ENCODE data around the gene RCL1.
A peak's percentile ranks its signal among the peaks of the same experiment; 100 is the strongest.
"Not testable (repeated sequence)": the region's sequence is repeated elsewhere in the genome, so short reads cannot be mapped to it uniquely, and the experiment has no call there.

Gene RCL1, protein sequence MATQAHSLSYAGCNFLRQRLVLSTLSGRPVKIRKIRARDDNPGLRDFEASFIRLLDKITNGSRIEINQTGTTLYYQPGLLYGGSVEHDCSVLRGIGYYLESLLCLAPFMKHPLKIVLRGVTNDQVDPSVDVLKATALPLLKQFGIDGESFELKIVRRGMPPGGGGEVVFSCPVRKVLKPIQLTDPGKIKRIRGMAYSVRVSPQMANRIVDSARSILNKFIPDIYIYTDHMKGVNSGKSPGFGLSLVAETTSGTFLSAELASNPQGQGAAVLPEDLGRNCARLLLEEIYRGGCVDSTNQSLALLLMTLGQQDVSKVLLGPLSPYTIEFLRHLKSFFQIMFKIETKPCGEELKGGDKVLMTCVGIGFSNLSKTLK

GRCh38 chr9:4792572-4793458 lies at the start of gene RCL1:
Gene RCL1, plus strand, starts transcription at chr9:4792944. Its CDS starts 148 bp downstream, at chr9:4793092.
- DNase-seq: peak; percentile 95

GRCh38 chr9:4743131-4743875 lies 49.4 kb upstream of the RCL1 start:
- no peak for DNase-seq

GRCh38 chr9:4746278-4747030 lies 46.3 kb upstream of the RCL1 start:
- DNase-seq: no peak

DNA sequence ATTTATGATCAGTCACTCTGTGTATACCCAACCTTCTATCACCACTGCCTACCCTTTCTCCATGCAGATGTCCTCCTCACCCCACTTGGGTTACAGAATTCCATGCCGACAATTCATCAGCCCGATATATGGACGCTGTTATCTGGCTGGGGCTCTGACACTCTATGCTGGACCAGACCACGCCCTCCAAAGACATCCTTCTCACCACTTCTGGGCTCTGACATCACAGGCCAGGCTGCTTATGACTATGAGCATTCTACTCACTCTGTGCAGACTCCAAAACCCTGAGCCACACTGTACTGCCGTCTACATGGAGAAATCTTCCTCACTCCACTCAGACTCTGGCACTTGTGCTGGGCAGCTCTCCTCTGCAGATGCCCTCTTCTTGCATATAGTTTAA lies 44.1 kb upstream of the RCL1 start:
- no peak for DNase-seq

GRCh38 chr9:4750023-4750673 lies 42.6 kb upstream of the RCL1 start:
- DNase-seq: no peak

DNA sequence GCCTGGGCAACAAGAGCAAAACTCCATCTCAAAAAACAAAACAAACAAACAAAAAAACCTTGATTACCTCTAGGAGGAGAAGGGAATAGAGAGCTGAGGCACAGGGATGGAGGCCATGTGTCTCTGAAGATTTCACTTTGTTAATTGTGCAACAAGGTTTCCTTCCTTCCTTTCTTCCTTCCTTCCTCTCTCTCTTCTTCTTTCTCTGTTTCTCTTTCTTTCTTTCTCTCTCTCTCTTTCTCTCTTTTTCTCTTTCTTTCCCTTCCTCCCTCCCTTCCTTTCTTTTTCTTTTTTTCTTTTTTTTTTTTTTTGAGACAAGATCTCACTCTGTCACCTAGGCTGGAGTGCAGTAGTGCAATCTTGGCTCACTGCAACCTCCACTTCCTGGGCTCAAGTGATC lies 38.2 kb upstream of the RCL1 start:
- DNase-seq: not testable (repeated sequence)

GRCh38 chr9:4755026-4755609 lies 37.6 kb upstream of the RCL1 start:
- no peak for DNase-seq

DNA sequence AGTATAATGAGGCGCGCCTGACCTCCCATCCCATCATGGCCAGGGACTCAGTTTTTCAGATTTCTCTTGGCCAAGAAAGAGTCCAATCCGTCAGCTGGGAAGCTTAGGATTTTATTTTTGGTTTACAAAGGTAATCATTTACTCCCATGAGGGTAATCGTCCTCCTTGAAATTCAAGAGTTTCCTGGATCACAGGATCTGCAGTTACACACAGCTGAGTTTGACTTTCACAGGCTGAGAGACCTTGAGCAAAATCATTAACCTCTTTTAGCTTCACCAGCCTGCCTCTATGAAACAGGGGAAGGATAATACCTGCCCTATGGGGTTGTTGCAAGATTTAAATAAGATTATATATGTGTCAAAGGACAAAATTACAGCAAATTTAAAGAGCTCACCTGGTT lies 36.3 kb upstream of the RCL1 start:
- no peak for DNase-seq

DNA sequence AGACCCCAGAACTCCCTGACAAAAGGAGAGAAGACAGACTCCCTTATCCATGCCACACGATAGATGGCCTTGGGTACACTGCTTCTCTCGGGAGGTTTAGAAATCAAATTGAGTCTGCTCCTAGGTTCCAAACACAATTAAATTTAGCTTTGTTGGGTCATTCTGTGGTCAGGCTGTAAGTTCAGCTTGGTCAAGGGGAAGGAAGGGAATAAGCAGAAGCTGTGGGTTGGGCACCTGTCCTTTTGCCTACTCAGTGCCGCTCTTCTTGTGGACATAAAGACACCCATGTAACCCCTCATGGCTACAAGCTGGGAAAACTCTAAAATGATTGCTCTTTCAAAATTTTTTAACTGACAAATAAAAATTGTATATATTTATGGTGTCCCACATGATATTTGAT lies 32.6 kb upstream of the RCL1 start:
- DNase-seq: no peak

DNA sequence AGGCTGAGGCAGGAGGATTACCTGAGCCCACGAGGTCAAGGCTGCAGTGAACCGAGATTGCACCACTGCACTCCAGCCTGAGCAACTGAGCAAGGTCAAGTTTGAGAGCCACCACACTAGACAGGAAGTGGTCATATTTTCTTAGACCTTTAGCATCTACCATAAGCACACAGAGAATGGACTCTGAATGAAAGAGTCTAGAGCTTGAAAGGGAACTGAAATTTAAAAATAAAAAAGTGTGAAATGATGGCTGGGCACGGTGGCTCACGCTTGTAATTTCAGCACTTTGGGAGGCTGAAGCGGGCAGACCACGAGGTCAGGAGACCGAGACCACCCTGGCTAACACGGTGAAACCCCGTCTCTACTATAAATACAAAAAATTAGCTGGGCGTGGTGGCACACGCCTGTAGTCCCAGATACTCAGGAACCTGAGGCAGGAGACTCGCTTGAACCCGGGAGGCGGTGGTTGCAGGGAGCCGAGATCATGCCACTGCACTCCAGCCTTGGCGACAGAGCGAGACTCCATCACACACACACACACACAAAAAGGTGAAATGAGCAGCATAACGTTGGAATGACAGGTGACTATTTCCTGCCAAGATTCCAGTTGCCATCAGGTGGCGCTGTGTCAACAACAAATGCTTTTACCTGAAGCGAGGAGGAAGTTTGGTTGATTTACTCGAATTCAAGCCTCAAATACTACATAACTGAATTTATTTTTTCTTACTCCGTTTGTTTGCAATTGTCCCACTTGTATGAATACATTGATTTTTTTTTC lies 30.4 kb upstream of the RCL1 start:
- peak; percentile 75 for DNase-seq

DNA sequence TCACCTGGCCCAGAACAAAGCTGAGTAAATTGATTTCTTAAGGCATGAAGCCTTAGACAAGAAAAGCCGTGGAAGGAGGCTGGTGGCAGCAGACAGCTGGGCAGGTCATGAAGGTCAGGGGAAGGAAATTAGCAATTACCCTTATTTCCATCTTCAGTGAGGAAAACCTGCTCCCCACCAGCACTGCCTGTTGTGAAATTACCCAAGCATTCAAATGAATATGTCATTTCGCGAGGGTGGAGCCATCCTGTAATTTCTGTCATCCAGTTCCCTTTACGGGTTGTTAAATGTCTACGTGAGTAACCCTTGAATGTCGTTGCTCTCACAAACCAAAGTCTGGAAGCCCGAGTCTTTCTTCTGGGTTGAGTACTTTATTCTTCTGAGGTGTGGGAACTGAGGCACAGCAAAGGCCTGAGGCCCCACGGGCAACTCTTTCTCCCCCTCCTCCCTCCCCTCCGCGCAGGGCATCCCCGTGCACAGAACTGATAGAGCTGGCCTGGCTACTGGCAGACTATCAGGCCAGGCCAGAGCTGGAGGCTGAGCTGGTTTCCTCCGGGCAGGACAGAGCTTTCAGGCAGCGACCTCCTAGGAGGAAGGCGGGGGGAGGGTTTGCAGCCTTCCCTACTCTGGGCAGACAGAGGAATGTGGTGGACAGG lies 29.7 kb upstream of the RCL1 start:
- DNase-seq: no peak

DNA sequence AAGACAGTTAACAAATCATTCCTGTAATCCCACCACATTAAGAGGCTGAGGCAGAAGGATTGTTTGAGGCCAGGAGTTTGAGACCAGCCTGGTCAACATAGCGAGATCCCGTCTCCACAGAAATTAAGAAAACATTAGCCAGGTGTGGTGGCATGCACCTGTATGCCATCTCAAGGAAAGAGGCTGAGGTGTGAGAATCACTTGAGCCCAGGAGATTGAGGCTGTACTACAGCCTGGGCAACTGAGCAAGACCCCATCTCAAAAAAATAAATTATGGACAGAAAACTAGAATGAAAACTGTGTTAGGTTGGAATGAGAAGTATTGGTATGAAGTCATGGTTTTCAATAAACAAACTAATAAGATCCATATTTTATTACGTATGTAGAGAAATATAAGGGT lies 28.7 kb upstream of the RCL1 start:
- DNase-seq: no peak

GRCh38 chr9:4768681-4769080 lies 24.1 kb upstream of the RCL1 start:
- no peak for DNase-seq

GRCh38 chr9:4769321-4770080 lies 23.2 kb upstream of the RCL1 start:
- DNase-seq: no peak

DNA sequence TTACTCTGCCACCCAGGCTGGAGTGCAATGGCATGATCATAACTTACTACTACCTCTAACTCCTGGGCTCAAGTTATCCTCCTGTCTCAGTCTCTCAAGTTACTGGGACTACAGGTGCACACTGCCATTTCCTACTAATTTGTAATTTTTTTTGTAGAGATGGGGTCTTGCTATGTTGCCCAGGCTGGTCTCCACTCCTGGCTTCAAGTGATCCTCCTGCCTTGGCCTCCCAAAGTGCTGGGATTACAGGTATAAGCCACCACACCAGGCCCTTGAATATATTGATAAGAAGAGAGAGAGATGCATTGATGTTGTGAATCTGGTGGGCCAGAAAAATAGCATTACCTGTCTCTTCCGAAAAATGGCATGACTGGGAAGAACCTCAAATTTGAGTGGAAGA lies 21.0 kb upstream of the RCL1 start:
- DNase-seq: no peak

DNA sequence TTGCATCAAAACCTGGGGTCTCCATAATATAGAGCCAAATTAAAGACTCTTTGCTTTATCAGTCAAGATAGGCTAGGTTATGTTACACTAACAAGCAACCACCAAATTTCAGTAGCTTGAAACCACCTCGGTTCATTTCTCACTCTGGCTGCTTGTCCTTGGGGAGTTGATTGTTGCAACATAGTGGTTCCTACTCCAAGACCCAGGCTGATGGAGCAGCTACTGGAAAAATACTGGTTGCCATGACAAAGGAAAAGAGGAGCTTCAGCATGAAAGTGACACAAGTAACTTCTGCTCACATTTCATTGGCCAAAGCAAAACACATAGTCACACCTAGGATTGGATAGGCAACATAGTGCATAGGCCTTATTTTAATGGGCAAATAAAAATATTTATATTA lies 18.5 kb upstream of the RCL1 start:
- no peak for DNase-seq

GRCh38 chr9:4774958-4775357 lies 17.8 kb upstream of the RCL1 start:
- not testable (repeated sequence) for DNase-seq

DNA sequence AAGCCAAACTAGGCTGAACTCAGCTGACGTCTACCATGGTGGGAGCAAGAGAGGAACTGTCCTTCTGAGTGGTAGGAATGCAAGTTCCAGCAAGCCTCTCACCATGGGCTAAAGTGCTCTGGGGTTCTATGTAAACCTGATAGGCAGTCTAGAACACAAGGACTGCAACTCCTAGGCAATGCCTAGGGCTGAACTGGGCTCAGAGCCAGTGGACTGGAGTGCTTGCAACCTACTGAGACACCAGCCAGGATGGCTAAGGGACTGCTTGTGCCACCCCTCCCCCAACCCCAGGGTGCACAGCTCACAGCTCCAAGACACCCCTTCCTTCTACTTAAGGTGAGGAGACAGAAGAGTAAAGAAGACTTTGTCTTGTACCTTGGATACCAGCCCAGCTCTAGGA lies 12.1 kb upstream of the RCL1 start:
- no peak for DNase-seq

DNA sequence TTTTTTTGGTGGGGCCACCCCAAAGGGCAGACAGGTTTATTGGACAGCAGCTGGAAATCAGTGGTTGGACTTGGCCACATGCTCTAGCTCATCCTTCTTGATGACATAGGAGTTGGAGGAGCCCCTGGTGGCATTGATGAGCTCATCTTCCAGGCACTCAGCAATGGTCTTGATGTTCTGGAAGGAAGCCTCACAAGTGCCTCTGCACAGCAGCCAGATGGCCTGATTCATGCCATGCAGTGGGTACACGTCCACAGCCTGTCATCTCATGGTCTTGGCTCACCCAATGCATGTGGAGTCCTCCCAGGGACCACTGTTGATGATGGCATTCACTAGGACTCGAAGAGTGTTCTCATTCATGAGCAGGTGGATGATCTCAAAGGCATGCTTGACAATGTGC lies 11.3 kb upstream of the RCL1 start:
- DNase-seq: no peak

DNA sequence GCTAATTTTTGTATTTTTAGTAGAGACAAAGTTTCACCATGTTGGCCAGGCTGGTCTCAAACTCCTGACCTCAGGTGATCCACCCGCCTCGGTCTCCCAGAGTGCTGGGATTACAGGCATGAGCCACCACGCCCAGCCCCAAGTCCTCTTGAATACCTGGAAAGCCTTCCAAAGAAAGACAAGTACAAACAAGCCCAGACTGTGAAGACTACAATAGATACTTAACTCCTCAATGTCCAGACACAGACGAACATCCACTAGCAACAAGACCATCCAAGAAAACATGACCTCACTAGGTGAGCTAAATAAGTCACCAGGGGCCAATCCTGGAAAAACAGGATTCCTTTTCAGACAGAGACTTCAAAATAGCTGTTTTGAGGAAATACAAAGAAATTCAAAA lies 9.6 kb upstream of the RCL1 start:
- not testable (repeated sequence) for DNase-seq
